Mucosa of stomach (tissue), 1 donor: ENCODE measurements around the gene ADAMTS12.

ENCODE experiments used
- H3K27me3 ChIP-seq: one replicate; pipeline ENCODE4 v1.7.0; 2013; ENCODE audit warnings: mild to moderate bottlenecking, low read length; ENCODE audit not compliant: control insufficient read depth, insufficient read depth
- H3K36me3 ChIP-seq: one replicate; pipeline ENCODE4 v1.7.0; 2013; ENCODE audit warnings: low read length; ENCODE audit not compliant: control insufficient read depth, insufficient read depth
- H3K4me1 ChIP-seq: one replicate; pipeline ENCODE4 v1.7.0; 2013; ENCODE audit warnings: mild to moderate bottlenecking, low read length; ENCODE audit not compliant: control insufficient read depth, insufficient read depth
- H3K4me3 ChIP-seq: one replicate; pipeline ENCODE4 v1.7.0; 2013; ENCODE audit warnings: low read length
- H3K9ac ChIP-seq: one replicate; pipeline ENCODE4 v1.7.0; 2013; ENCODE audit warnings: mild to moderate bottlenecking, low read length, moderate library complexity
- H3K9me3 ChIP-seq: one replicate; pipeline ENCODE4 v1.7.0; 2013; ENCODE audit warnings: mild to moderate bottlenecking, low read length, moderate library complexity; ENCODE audit not compliant: control insufficient read depth
- donor health status: Pancreatic carcinoma.

The ADAMTS12 gene

GRCh38 chr5:33792559-33792958 lies 99.2 kb downstream of the ADAMTS12 start:
- Histone ChIP-seq H3K27me3 (no peaks in the 10 kb centered on the region), H3K36me3 (no peaks in the 10 kb centered on the region), H3K9ac (no peak overlapping the region), H3K4me1 (no peaks in the 10 kb centered on the region), H3K9me3 (no peaks in the 10 kb centered on the region), H3K4me3 (no peak overlapping the region)

GRCh38 chr5:33789567-33789957 lies 102.2 kb downstream of the ADAMTS12 start:
- H3K36me3 ChIP-seq, result no peaks in the 10 kb centered on the region
- H3K4me1 ChIP-seq, result no peaks in the 10 kb centered on the region
- H3K9me3 ChIP-seq, result no peaks in the 10 kb centered on the region
- no peak overlapping the region for H3K9ac ChIP-seq
- H3K27me3 ChIP-seq, result no peaks in the 10 kb centered on the region
- H3K4me3 ChIP-seq, result no peak overlapping the region

GRCh38 chr5:33788922-33789566 lies 102.7 kb downstream of the ADAMTS12 start:
- H3K27me3 ChIP-seq, result no peaks in the 10 kb centered on the region
- no peak overlapping the region for H3K9ac ChIP-seq
- H3K4me3 ChIP-seq, result no peak overlapping the region
- H3K9me3 ChIP-seq, result no peaks in the 10 kb centered on the region
- H3K36me3 ChIP-seq, result no peaks in the 10 kb centered on the region
- no peaks in the 10 kb centered on the region for H3K4me1 ChIP-seq

GRCh38 chr5:33785571-33785970 lies 106.2 kb downstream of the ADAMTS12 start:
- Histone ChIP-seq H3K36me3 (no peaks in the 10 kb centered on the region), H3K9me3 (no peaks in the 10 kb centered on the region), H3K9ac (no peak overlapping the region), H3K27me3 (no peaks in the 10 kb centered on the region), H3K4me3 (no peak overlapping the region), H3K4me1 (no peaks in the 10 kb centered on the region)

- H3K9ac ChIP-seq, result no peak overlapping the region
- no peaks in the 10 kb centered on the region for H3K36me3 ChIP-seq
- H3K27me3 ChIP-seq, result no peaks in the 10 kb centered on the region
- no peaks in the 10 kb centered on the region for H3K4me1 ChIP-seq
- H3K4me3 ChIP-seq, result no peak overlapping the region
- H3K9me3 ChIP-seq, result no peaks in the 10 kb centered on the region
These were observed 110.5 kb downstream of the ADAMTS12 start for GRCh38 chr5:33781286-33781685.

- no peaks in the 10 kb centered on the region for H3K4me1 ChIP-seq
These were observed 115.6 kb downstream of the ADAMTS12 start for GRCh38 chr5:33776151-33776660.

GRCh38 chr5:33774341-33774740 lies 117.4 kb downstream of the ADAMTS12 start:
- H3K4me3 ChIP-seq, result no peak overlapping the region
- no peaks in the 10 kb centered on the region for H3K9me3 ChIP-seq
- H3K36me3 ChIP-seq, result no peaks in the 10 kb centered on the region
- no peak overlapping the region for H3K9ac ChIP-seq
- H3K4me1 ChIP-seq, result no peaks in the 10 kb centered on the region
- H3K27me3 ChIP-seq, result no peaks in the 10 kb centered on the region

More at GRCh38 chr5:33776151-33776660, 115.6 kb downstream of the ADAMTS12 start:
- Histone ChIP-seq H3K9me3 (no peaks in the 10 kb centered on the region), H3K36me3 (no peaks in the 10 kb centered on the region), H3K9ac (no peak overlapping the region), H3K4me3 (no peak overlapping the region), H3K27me3 (no peaks in the 10 kb centered on the region)

GRCh38 chr5:33772380-33772897 lies 119.4 kb downstream of the ADAMTS12 start:
- Histone ChIP-seq H3K36me3 (no peaks in the 10 kb centered on the region), H3K9ac (no peak overlapping the region), H3K27me3 (no peaks in the 10 kb centered on the region), H3K9me3 (no peaks in the 10 kb centered on the region), H3K4me3 (no peak overlapping the region), H3K4me1 (no peaks in the 10 kb centered on the region)

GRCh38 chr5:33769968-33770367 lies 121.8 kb downstream of the ADAMTS12 start:
- H3K9ac ChIP-seq, result no peak overlapping the region
- H3K36me3 ChIP-seq, result no peaks in the 10 kb centered on the region
- no peaks in the 10 kb centered on the region for H3K27me3 ChIP-seq
- H3K4me3 ChIP-seq, result no peak overlapping the region
- no peaks in the 10 kb centered on the region for H3K4me1 ChIP-seq
- no peaks in the 10 kb centered on the region for H3K9me3 ChIP-seq

GRCh38 chr5:33769196-33769595 lies 122.6 kb downstream of the ADAMTS12 start:
- no peaks in the 10 kb centered on the region for H3K4me1 ChIP-seq
- no peak overlapping the region for H3K4me3 ChIP-seq
- no peaks in the 10 kb centered on the region for H3K9me3 ChIP-seq
- no peak overlapping the region for H3K9ac ChIP-seq
- no peaks in the 10 kb centered on the region for H3K27me3 ChIP-seq
- H3K36me3 ChIP-seq, result no peaks in the 10 kb centered on the region

- H3K9me3 ChIP-seq, result no peaks in the 10 kb centered on the region
- H3K27me3 ChIP-seq, result no peaks in the 10 kb centered on the region
- H3K4me1 ChIP-seq, result no peaks in the 10 kb centered on the region
- H3K4me3 ChIP-seq, result no peak overlapping the region
- no peaks in the 10 kb centered on the region for H3K36me3 ChIP-seq
- no peak overlapping the region for H3K9ac ChIP-seq
These were observed 125.8 kb downstream of the ADAMTS12 start for GRCh38 chr5:33766023-33766422.

GRCh38 chr5:33764786-33765185 lies 127.0 kb downstream of the ADAMTS12 start:
- Histone ChIP-seq H3K27me3 (no peaks in the 10 kb centered on the region), H3K4me3 (no peak overlapping the region), H3K9me3 (no peaks in the 10 kb centered on the region), H3K4me1 (no peaks in the 10 kb centered on the region), H3K36me3 (no peaks in the 10 kb centered on the region), H3K9ac (no peak overlapping the region)
